HG03378 (cell line): ENCODE data around the gene SYCP3.

Experiments used
- ATAC-seq: cut with Tn5 transposase; IDR thresholded peaks from one replicate; pipeline ENCODE4 v1.9.1; 2021; ENCODE audit warnings: mild to moderate bottlenecking, moderate library complexity; ENCODE audit not compliant: unreplicated experiment

Gene SYCP3

GRCh38 chr12:101714877-101715444 is 24.3 kb downstream of the SYCP3 start:
- no peak for ATAC-seq

GRCh38 chr12:101713930-101714329 is 25.3 kb downstream of the SYCP3 start:
- no peak for ATAC-seq

GRCh38 chr12:101713059-101713682 is 26.1 kb downstream of the SYCP3 start:
- ATAC-seq: no peak

GRCh38 chr12:101710288-101710687 is 29.0 kb downstream of the SYCP3 start:
- ATAC-seq: no peak

GRCh38 chr12:101707131-101707782 is 32.0 kb downstream of the SYCP3 start:
- ATAC-seq: no peak

GRCh38 chr12:101706403-101706802 is 32.9 kb downstream of the SYCP3 start:
- no peak for ATAC-seq

GRCh38 chr12:101703487-101703886 is 35.8 kb downstream of the SYCP3 start:
- no peak for ATAC-seq

- no peak for ATAC-seq
Measured at GRCh38 chr12:101700299-101700820, 38.9 kb downstream of the SYCP3 start.

- ATAC-seq: no peak
Measured at GRCh38 chr12:101698800-101699347, 40.4 kb downstream of the SYCP3 start.

- peak; percentile 20 for ATAC-seq
Measured at GRCh38 chr12:101697930-101698799, 41.1 kb downstream of the SYCP3 start.

- peak; percentile 59 for ATAC-seq
Measured at GRCh38 chr12:101697197-101697929, 41.9 kb downstream of the SYCP3 start, which contains the start of gene CHPT1. TSS of gene CHPT1 (plus strand) at chr12:101697640. CDS start at chr12:101697862, 222 bp downstream.

- no peak for ATAC-seq
Measured at GRCh38 chr12:101696251-101697196, 42.7 kb downstream of the SYCP3 start.

- ATAC-seq: no peak
Measured at GRCh38 chr12:101695706-101696105, 43.6 kb downstream of the SYCP3 start.

- ATAC-seq: no peak
Measured at GRCh38 chr12:101694986-101695385, 44.3 kb downstream of the SYCP3 start.

GRCh38 chr12:101694297-101694848 is 44.9 kb downstream of the SYCP3 start:
- no peak for ATAC-seq

- no peak for ATAC-seq
Measured at GRCh38 chr12:101691503-101692096, 47.7 kb downstream of the SYCP3 start.

GRCh38 chr12:101690544-101691098 is 48.6 kb downstream of the SYCP3 start:
- ATAC-seq: no peak

- ATAC-seq: no peak
Measured at GRCh38 chr12:101686176-101686575, 53.1 kb downstream of the SYCP3 start.
